ENCODE data around the gene MDM1. TPM values are rescaled to one million over a fixed set of nuclear protein-coding genes. Genes with fewer than 3 reads are reported as not detected.

MDM1 gene
- total and polyA plus RNA-seq, 2 of the 13 experiments (the other 11 are each of a cell fraction or from before 2014, with no cell fraction given) = 4.6 to 15.2 TPM

- TF ChIP-seq IKZF5 (CRISPR knock-in tag; IDR thresholded peaks at IDR 0.05) = no peak
These were observed 59.4 kb downstream of the MDM1 start (continued) for GRCh38 chr12:68272732-68273131.

GRCh38 chr12:68271346-68271745, 60.8 kb downstream of the MDM1 start:
- Histone ChIP-seq H3K4me2 (ENCODE audit: low read depth, low read length) (no peak overlapping the region), H3K27me3 (ENCODE audit: control insufficient read depth in 1 of 2, insufficient read depth in 2 of 2, low read length in 2 of 2) (peaks cover 3 to 4% of the 10 kb centered on the region in 2 experiments; a peak in 2 of 5 replicates), H3K36me3 (replicated peaks in 1 of 2; ENCODE audit: control insufficient read depth in 1 of 2, insufficient read depth in 2 of 2, low read length in 2 of 2) (no peaks in the 10 kb centered on the region), H3K27ac (ENCODE audit: extremely low read length, insufficient read depth, low read length) (no peak overlapping the region), H2AFZ (ENCODE audit: low read length) (no peak overlapping the region), H3K9me3 (ENCODE audit: low read length) (no peaks in the 10 kb centered on the region), H3K79me2 (ENCODE audit: insufficient read depth, low read length) (no peaks in the 10 kb centered on the region), H4K20me1 (ENCODE audit: insufficient read depth, low read length) (no peaks in the 10 kb centered on the region), H3K4me1 (ENCODE audit: insufficient read depth, low read length) (no peaks in the 10 kb centered on the region), H3K9ac (ENCODE audit: insufficient read depth, low read depth, low read length) (no peak overlapping the region), H3K4me3 (replicated peaks in 1 of 3; ENCODE audit: insufficient read depth in 1 of 3, low read depth in 2 of 3, low read length in 3 of 3) (no peak overlapping the region)
- BruUV-seq (replicated peaks) = no TSS peak
- no peak for TF ChIP-seq ZZZ3 (CRISPR knock-in tag; IDR thresholded peaks at IDR 0.05; ENCODE audit: borderline replicate concordance)
- no peak for TF ChIP-seq SNRNP70 (IDR thresholded peaks at IDR 0.05; ENCODE audit: low read depth, low read length)
- TF ChIP-seq HNRNPLL (IDR thresholded peaks at IDR 0.05; ENCODE audit: low read depth, low read length, poor library complexity, severe bottlenecking) = no peak
- no peak for TF ChIP-seq CREB1 (IDR thresholded peaks at IDR 0.05)
- TF ChIP-seq CREB1 (CRISPR knock-in tag; IDR thresholded peaks at IDR 0.05) = no peak
- TF ChIP-seq JUNB (CRISPR knock-in tag; IDR thresholded peaks at IDR 0.05; ENCODE audit: borderline replicate concordance) = no peak
- ATAC-seq = no peak
- WGBS (ENCODE audit: low lambda C conversion rate) = 13% methylated on average over 8 of the region's 8 CpGs
- FAIRE-seq = no peak
- no peak for DNase-seq (ENCODE audit: low spot score)
- intact Hi-C loops (cut with micrococcal nuclease; ENCODE audit: unreplicated experiment) = no loop called here
- in situ Hi-C loops (cut with HindIII; ENCODE audit: extremely low pct_ligation_motif_present, low pct_unique_long_range_greater_than_20kb) = no loop called here
- ChIA-PET POLR2A (no interaction called here), CTCF (ENCODE audit: low intra/inter-chr PET ratio, low total read pairs) (no interaction called here)
